HG03354 (cell line): ENCODE measurements around the gene RBBP6.
"Not testable (repeated sequence)": the region's sequence is repeated elsewhere in the genome, so short reads cannot be mapped to it uniquely, and the experiment has no call there.

Source experiments
- ATAC-seq: cut with Tn5 transposase; IDR thresholded peaks from one replicate; pipeline ENCODE4 v1.9.1; 2021; ENCODE audit warnings: mild to moderate bottlenecking; ENCODE audit not compliant: unreplicated experiment, poor library complexity, severe bottlenecking

Gene RBBP6

GRCh38 chr16:24555346-24555872 is 16.0 kb downstream of the RBBP6 start:
- no peak for ATAC-seq

- ATAC-seq = no peak
Observed at GRCh38 chr16:24562811-24563210, 23.4 kb downstream of the RBBP6 start.

GRCh38 chr16:24568392-24568791 is 29.0 kb downstream of the RBBP6 start:
- ATAC-seq = no peak

GRCh38 chr16:24571096-24571495 is 31.7 kb downstream of the RBBP6 start:
- no peak for ATAC-seq

GRCh38 chr16:24572069-24572468 is 32.7 kb downstream of the RBBP6 start:
- no peak for ATAC-seq

- ATAC-seq = no peak
Observed at GRCh38 chr16:24573141-24573540, 33.8 kb downstream of the RBBP6 start.

- ATAC-seq = not testable (repeated sequence)
Observed at GRCh38 chr16:24574515-24575485, 35.4 kb downstream of the RBBP6 start.

- ATAC-seq = not testable (repeated sequence)
Observed at GRCh38 chr16:24575791-24576190, 36.4 kb downstream of the RBBP6 start.

GRCh38 chr16:24577167-24577566 is 37.8 kb downstream of the RBBP6 start:
- ATAC-seq = no peak

GRCh38 chr16:24580665-24581064 is 41.3 kb downstream of the RBBP6 start:
- ATAC-seq = no peak

GRCh38 chr16:24583494-24583893 is 44.1 kb downstream of the RBBP6 start:
- ATAC-seq = no peak

- ATAC-seq = no peak
Observed at GRCh38 chr16:24589997-24590396, 50.6 kb downstream of the RBBP6 start.

GRCh38 chr16:24598777-24599437 is 59.5 kb downstream of the RBBP6 start:
- ATAC-seq = no peak

GRCh38 chr16:24609417-24609739 is 70.0 kb downstream of the RBBP6 start:
- no peak for ATAC-seq

GRCh38 chr16:24609740-24610415 is 70.5 kb downstream of the RBBP6 start:
- ATAC-seq = no peak

GRCh38 chr16:24610416-24610755 is 71.0 kb downstream of the RBBP6 start:
- ATAC-seq = no peak

- ATAC-seq = no peak
Observed at GRCh38 chr16:24611310-24611709, 71.9 kb downstream of the RBBP6 start.

GRCh38 chr16:24612656-24613055 is 73.3 kb downstream of the RBBP6 start:
- no peak for ATAC-seq

GRCh38 chr16:24613267-24613666 is 73.9 kb downstream of the RBBP6 start:
- not testable (repeated sequence) for ATAC-seq

GRCh38 chr16:24617502-24617901 is 78.1 kb downstream of the RBBP6 start:
- ATAC-seq = no peak
